GM10266 (cell line): ENCODE data around the gene SNHG17.

Experiments used
- DNase-seq: peaks from one replicate; pipeline ENCODE4 v3.0.0; 2012; ENCODE audit errors: extremely low spot score
- TF ChIP-seq, protein P1 (sequence below): IDR thresholded peaks from 2 replicates; pipeline ENCODE4 v1.5.1; 2012; ENCODE audit warnings: mild to moderate bottlenecking, low read depth; ENCODE audit not compliant: control insufficient read depth, insufficient read depth; ENCODE audit errors: missing control alignments

Gene SNHG17

DNA sequence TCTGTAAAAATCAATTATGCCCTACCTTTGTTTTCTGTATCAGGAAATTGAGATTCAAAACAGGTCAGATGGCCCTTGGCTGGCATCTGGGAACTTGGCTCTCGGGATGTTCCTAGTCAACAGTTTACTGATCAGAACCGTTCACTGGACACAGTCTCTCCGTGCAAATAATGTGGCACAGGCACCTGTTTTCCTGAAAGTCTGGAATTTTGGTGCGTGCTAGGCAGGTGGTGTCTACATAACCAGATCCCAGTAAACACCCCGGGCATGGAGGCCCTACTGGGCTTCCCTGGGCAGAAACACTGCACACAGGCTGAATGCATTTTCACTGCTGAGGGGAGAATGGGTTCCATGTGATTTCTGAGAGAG, 7.5 kb downstream of the SNHG17 start:
- no peak for DNase-seq
- TF ChIP-seq, protein P1, sequence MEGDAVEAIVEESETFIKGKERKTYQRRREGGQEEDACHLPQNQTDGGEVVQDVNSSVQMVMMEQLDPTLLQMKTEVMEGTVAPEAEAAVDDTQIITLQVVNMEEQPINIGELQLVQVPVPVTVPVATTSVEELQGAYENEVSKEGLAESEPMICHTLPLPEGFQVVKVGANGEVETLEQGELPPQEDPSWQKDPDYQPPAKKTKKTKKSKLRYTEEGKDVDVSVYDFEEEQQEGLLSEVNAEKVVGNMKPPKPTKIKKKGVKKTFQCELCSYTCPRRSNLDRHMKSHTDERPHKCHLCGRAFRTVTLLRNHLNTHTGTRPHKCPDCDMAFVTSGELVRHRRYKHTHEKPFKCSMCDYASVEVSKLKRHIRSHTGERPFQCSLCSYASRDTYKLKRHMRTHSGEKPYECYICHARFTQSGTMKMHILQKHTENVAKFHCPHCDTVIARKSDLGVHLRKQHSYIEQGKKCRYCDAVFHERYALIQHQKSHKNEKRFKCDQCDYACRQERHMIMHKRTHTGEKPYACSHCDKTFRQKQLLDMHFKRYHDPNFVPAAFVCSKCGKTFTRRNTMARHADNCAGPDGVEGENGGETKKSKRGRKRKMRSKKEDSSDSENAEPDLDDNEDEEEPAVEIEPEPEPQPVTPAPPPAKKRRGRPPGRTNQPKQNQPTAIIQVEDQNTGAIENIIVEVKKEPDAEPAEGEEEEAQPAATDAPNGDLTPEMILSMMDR: no peak

DNA sequence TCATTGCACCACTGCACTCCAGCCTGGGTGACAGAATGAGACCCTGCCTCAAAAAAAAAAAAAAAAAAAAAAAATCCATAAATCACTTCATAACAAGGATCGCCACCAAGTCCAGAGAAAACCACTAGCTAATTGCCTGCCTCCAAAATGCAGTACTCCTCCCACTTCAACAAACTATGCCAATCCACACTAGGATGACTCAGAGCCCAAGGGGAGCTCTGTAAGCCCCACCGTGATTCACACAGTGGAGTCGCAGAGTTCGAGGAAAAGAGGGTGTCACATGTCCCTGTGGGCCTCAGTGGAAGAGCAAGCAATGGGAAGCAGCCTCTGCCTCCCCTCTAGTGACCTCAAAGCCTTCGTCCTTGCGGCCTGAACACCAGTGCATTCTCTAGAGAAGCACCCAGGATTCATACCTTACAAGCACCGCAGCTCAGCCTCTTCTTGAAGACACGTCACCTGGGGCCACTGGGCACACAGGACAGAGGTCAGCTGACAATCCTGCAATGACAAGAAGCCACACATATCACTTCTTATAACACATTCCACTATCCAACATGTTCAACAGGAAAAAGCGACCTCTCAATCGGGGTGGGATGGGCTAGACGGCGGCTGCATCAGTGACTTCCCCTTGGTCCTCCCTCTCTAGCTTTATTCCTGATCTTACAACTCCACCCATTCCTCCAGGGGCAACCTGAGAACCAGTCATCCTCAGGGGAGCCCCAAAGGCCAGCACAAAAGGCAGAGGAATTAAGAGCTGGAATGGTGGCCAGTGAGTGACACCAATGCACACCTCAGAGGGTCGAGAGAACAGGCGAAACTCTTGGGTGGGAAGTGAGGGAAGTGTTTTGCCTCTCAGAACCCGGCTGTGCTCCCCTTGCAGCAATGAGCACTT, 8.9 kb downstream of the SNHG17 start:
- TF ChIP-seq, protein P1: no peak
- no peak for DNase-seq

GRCh38 chr20:38424401-38424800, 10.7 kb downstream of the SNHG17 start:
- no peak for DNase-seq
- TF ChIP-seq, protein P1: no peak

- DNase-seq: no peak
- TF ChIP-seq, protein P1: no peak
Measured at GRCh38 chr20:38423541-38423940, 11.6 kb downstream of the SNHG17 start.

DNA sequence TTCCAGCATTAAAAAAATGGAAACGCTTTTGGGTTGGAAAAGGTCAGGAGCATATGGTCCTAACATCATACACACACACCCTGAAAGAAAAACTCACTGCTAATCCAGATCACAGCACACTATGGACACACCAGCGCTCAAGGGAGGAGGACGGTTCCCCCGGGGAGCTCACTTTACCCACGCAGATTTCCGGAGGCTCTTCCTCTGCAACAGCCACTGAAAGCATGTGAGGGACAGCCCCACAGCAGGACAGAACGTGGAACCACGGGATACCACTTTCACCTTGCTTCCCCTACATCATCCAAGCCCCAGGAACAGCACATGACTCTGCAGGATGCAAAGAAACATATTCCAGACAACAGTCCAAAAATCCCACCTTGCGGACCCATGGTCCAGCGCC, 13.2 kb downstream of the SNHG17 start:
- TF ChIP-seq, protein P1: no peak
- no peak for DNase-seq

GRCh38 chr20:38420388-38421085, 14.6 kb downstream of the SNHG17 start:
- TF ChIP-seq, protein P1: no peak
- no peak for DNase-seq
